Measurements from ENCODE around the gene IFTAP.

Gene IFTAP

GRCh38 chr11:36598051-36598450 is 3.7 kb downstream of the IFTAP start, which contains the start of gene RAG2:
Gene RAG2 (minus strand): TSS chr11:36598236. CDS start chr11:36594168, 4,068 bp downstream.
- Histone ChIP-seq H3K4me1 (ENCODE audit: control insufficient read depth, insufficient read depth, low read length) (peaks cover 5% of the 10 kb centered on the region; the same call in 1 of the 2 replicates), H3K36me3 (ENCODE audit: control insufficient read depth, insufficient read depth, low read length) (no peaks in the 10 kb centered on the region), H3K9me3 (ENCODE audit: control insufficient read depth, insufficient read depth, low read depth, low read length) (no peaks in the 10 kb centered on the region), H3K4me3 (ENCODE audit: low read depth, low read length) (no peak within 1 kb of the TSS), H3K27ac (ENCODE audit: low read depth, low read length) (no peak within 1 kb of the TSS), H3K9ac (ENCODE audit: low read length) (no peak within 1 kb of the TSS), H3K27me3 (ENCODE audit: control insufficient read depth, insufficient read depth, low read length) (no peaks in the 10 kb centered on the region)

- H3K4me1 ChIP-seq (ENCODE audit: control insufficient read depth, insufficient read depth, low read length): peaks cover 5% of the 10 kb centered on the region; the same call in 1 of the 2 replicates
- no peaks in the 10 kb centered on the region for H3K36me3 ChIP-seq (ENCODE audit: control insufficient read depth, insufficient read depth, low read length)
- H3K4me3 ChIP-seq (ENCODE audit: low read depth, low read length): no peak overlapping the region
- H3K9me3 ChIP-seq (ENCODE audit: control insufficient read depth, insufficient read depth, low read depth, low read length): no peaks in the 10 kb centered on the region
- no peaks in the 10 kb centered on the region for H3K27me3 ChIP-seq (ENCODE audit: control insufficient read depth, insufficient read depth, low read length)
- H3K27ac ChIP-seq (ENCODE audit: low read depth, low read length): no peak overlapping the region
- H3K9ac ChIP-seq (ENCODE audit: low read length): no peak overlapping the region
Measured at GRCh38 chr11:36600180-36600579, 5.9 kb downstream of the IFTAP start.

DNA sequence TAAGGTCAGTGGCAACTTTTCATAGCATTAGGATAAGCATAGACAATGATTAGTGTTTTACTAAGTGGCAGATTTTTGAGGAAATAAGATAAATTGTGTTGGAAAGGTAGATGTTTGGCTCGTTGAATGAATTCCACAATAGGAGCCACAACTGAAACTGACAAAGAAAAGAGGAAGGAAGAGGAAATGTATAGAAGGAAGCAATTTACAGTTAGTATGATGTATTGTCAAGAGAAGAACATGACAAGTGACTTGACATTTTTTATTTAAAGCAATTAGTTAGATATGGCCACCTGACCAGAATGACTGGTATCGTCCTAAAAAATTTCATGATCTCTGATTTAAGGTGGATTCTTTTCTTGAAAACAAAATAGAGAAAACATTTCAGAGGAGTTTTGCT is 6.9 kb downstream of the IFTAP start:
- no peak overlapping the region for H3K4me3 ChIP-seq (ENCODE audit: low read depth, low read length)
- H3K36me3 ChIP-seq (ENCODE audit: control insufficient read depth, insufficient read depth, low read length): no peaks in the 10 kb centered on the region
- H3K4me1 ChIP-seq (ENCODE audit: control insufficient read depth, insufficient read depth, low read length): peaks cover 5% of the 10 kb centered on the region; the same call in 1 of the 2 replicates
- no peak overlapping the region for H3K27ac ChIP-seq (ENCODE audit: low read depth, low read length)
- no peak overlapping the region for H3K9ac ChIP-seq (ENCODE audit: low read length)
- H3K27me3 ChIP-seq (ENCODE audit: control insufficient read depth, insufficient read depth, low read length): no peaks in the 10 kb centered on the region
- H3K9me3 ChIP-seq (ENCODE audit: control insufficient read depth, insufficient read depth, low read depth, low read length): no peaks in the 10 kb centered on the region

- Histone ChIP-seq H3K27ac (ENCODE audit: low read depth, low read length) (no peak overlapping the region), H3K4me1 (ENCODE audit: control insufficient read depth, insufficient read depth, low read length) (peaks cover 5% of the 10 kb centered on the region; the same call in 1 of the 2 replicates)
Measured at GRCh38 chr11:36602135-36602534, 7.8 kb downstream of the IFTAP start.

GRCh38 chr11:36605221-36606216 is 11.2 kb downstream of the IFTAP start:
- H3K4me3 ChIP-seq (ENCODE audit: low read depth, low read length): no peak overlapping the region
- H3K36me3 ChIP-seq (ENCODE audit: control insufficient read depth, insufficient read depth, low read length): no peaks in the 10 kb centered on the region
- H3K27me3 ChIP-seq (ENCODE audit: control insufficient read depth, insufficient read depth, low read length): no peaks in the 10 kb centered on the region
- no peaks in the 10 kb centered on the region for H3K4me1 ChIP-seq (ENCODE audit: control insufficient read depth, insufficient read depth, low read length)
- H3K9ac ChIP-seq (ENCODE audit: low read length): no peak overlapping the region
- H3K9me3 ChIP-seq (ENCODE audit: control insufficient read depth, insufficient read depth, low read depth, low read length): no peaks in the 10 kb centered on the region
- no peak overlapping the region for H3K27ac ChIP-seq (ENCODE audit: low read depth, low read length)

More at GRCh38 chr11:36602135-36602534, 7.8 kb downstream of the IFTAP start:
- Histone ChIP-seq H3K9ac (ENCODE audit: low read length) (no peak overlapping the region), H3K36me3 (ENCODE audit: control insufficient read depth, insufficient read depth, low read length) (no peaks in the 10 kb centered on the region), H3K9me3 (ENCODE audit: control insufficient read depth, insufficient read depth, low read depth, low read length) (no peaks in the 10 kb centered on the region), H3K27me3 (ENCODE audit: control insufficient read depth, insufficient read depth, low read length) (no peaks in the 10 kb centered on the region), H3K4me3 (ENCODE audit: low read depth, low read length) (no peak overlapping the region)

GRCh38 chr11:36608491-36609199 is 14.3 kb downstream of the IFTAP start:
- no peaks in the 10 kb centered on the region for H3K27me3 ChIP-seq (ENCODE audit: control insufficient read depth, insufficient read depth, low read length)
- H3K9ac ChIP-seq (ENCODE audit: low read length): no peak overlapping the region
- no peaks in the 10 kb centered on the region for H3K9me3 ChIP-seq (ENCODE audit: control insufficient read depth, insufficient read depth, low read depth, low read length)
- H3K4me3 ChIP-seq (ENCODE audit: low read depth, low read length): no peak overlapping the region
- H3K36me3 ChIP-seq (ENCODE audit: control insufficient read depth, insufficient read depth, low read length): no peaks in the 10 kb centered on the region
- no peaks in the 10 kb centered on the region for H3K4me1 ChIP-seq (ENCODE audit: control insufficient read depth, insufficient read depth, low read length)
- no peak overlapping the region for H3K27ac ChIP-seq (ENCODE audit: low read depth, low read length)

DNA sequence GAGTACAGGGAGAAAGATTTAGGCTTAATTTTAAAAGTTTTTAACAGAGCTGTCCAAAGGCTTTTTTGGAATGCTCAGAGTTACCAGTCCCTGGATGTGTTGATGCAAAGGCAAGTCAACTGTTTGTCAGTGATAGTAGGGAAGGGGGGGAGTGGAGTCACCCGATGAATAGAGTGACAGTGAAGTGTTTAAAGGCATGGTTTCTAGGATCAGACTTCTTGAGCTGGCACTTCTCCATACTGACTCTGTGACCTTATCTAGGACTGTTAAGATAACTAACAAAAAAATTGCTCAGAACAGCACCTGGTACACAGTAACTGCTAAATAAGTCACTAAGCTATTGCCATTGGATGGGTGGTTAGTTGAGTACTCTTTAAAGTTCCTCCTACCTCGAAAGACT is 15.1 kb downstream of the IFTAP start:
- Histone ChIP-seq H3K9me3 (ENCODE audit: control insufficient read depth, insufficient read depth, low read depth, low read length) (no peaks in the 10 kb centered on the region), H3K27ac (ENCODE audit: low read depth, low read length) (no peak overlapping the region), H3K27me3 (ENCODE audit: control insufficient read depth, insufficient read depth, low read length) (no peaks in the 10 kb centered on the region), H3K4me1 (ENCODE audit: control insufficient read depth, insufficient read depth, low read length) (no peaks in the 10 kb centered on the region), H3K4me3 (ENCODE audit: low read depth, low read length) (no peak overlapping the region), H3K9ac (ENCODE audit: low read length) (no peak overlapping the region), H3K36me3 (ENCODE audit: control insufficient read depth, insufficient read depth, low read length) (no peaks in the 10 kb centered on the region)

DNA sequence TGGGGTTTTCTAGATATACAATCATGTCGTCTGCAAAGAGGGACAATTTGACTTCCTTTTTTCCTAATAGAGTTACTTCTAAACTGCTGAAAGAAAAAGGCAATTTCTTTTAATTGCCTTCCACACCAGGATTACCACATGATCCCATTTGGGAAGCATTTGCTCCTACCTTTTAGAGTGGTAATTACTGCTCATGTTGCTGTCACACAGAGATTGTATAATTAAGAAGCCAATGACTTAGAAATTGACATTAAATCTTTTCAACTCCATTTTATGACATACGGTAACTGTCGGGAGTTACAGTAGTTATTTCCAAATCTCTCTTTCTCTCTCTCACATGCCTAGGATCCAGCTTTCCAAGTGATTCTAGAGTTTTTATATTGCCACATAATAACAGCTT is 21.5 kb downstream of the IFTAP start:
- no peak overlapping the region for H3K9ac ChIP-seq (ENCODE audit: low read length)
- no peaks in the 10 kb centered on the region for H3K4me1 ChIP-seq (ENCODE audit: control insufficient read depth, insufficient read depth, low read length)
- no peaks in the 10 kb centered on the region for H3K27me3 ChIP-seq (ENCODE audit: control insufficient read depth, insufficient read depth, low read length)
- H3K9me3 ChIP-seq (ENCODE audit: control insufficient read depth, insufficient read depth, low read depth, low read length): no peaks in the 10 kb centered on the region
- no peak overlapping the region for H3K27ac ChIP-seq (ENCODE audit: low read depth, low read length)
- no peaks in the 10 kb centered on the region for H3K36me3 ChIP-seq (ENCODE audit: control insufficient read depth, insufficient read depth, low read length)
- H3K4me3 ChIP-seq (ENCODE audit: low read depth, low read length): no peak overlapping the region

GRCh38 chr11:36617543-36618362 is 23.5 kb downstream of the IFTAP start:
- Histone ChIP-seq H3K27ac (ENCODE audit: low read depth, low read length) (no peak overlapping the region), H3K4me3 (ENCODE audit: low read depth, low read length) (no peak overlapping the region), H3K27me3 (ENCODE audit: control insufficient read depth, insufficient read depth, low read length) (no peaks in the 10 kb centered on the region), H3K9ac (ENCODE audit: low read length) (no peak overlapping the region), H3K9me3 (ENCODE audit: control insufficient read depth, insufficient read depth, low read depth, low read length) (no peaks in the 10 kb centered on the region), H3K4me1 (ENCODE audit: control insufficient read depth, insufficient read depth, low read length) (no peaks in the 10 kb centered on the region), H3K36me3 (ENCODE audit: control insufficient read depth, insufficient read depth, low read length) (no peaks in the 10 kb centered on the region)

- Histone ChIP-seq H3K4me3 (ENCODE audit: low read depth, low read length) (no peak overlapping the region), H3K4me1 (ENCODE audit: control insufficient read depth, insufficient read depth, low read length) (no peaks in the 10 kb centered on the region), H3K27me3 (ENCODE audit: control insufficient read depth, insufficient read depth, low read length) (no peaks in the 10 kb centered on the region), H3K9ac (ENCODE audit: low read length) (no peak overlapping the region), H3K27ac (ENCODE audit: low read depth, low read length) (no peak overlapping the region), H3K36me3 (ENCODE audit: control insufficient read depth, insufficient read depth, low read length) (no peaks in the 10 kb centered on the region), H3K9me3 (ENCODE audit: control insufficient read depth, insufficient read depth, low read depth, low read length) (no peaks in the 10 kb centered on the region)
Measured at GRCh38 chr11:36618363-36619047, 24.2 kb downstream of the IFTAP start.

Measured in HUES6 (cell line).